ENCODE results near the gene PHAF1. TPM values are rescaled to one million over a fixed set of nuclear protein-coding genes. Genes with fewer than 3 reads are reported as not detected.

Gene PHAF1
- total RNA-seq, 1 donor from 2014 or later: 19.6 TPM

DNA sequence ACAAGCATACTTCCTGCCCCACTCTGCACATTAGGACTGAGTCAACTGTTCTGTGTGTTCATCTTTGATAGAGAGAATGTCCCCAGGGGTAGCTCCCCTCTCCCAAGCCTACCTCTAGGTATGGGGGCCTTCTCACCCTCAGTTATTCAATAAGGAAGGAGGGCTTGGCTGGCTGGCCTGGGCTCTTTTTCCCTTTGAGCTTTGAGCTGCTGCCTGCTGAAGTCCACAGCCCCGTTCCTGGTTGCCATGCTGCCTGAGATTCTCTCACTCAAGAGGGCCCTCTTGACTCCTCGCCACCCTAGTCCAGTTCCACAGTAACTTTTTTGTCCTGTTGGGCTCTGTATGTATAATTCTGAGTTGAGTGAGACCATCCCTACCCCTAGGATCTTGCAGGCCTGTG lies 36.0 kb downstream of the PHAF1 start:
- intact Hi-C loops (cut with micrococcal nuclease): no loop called here

DNA sequence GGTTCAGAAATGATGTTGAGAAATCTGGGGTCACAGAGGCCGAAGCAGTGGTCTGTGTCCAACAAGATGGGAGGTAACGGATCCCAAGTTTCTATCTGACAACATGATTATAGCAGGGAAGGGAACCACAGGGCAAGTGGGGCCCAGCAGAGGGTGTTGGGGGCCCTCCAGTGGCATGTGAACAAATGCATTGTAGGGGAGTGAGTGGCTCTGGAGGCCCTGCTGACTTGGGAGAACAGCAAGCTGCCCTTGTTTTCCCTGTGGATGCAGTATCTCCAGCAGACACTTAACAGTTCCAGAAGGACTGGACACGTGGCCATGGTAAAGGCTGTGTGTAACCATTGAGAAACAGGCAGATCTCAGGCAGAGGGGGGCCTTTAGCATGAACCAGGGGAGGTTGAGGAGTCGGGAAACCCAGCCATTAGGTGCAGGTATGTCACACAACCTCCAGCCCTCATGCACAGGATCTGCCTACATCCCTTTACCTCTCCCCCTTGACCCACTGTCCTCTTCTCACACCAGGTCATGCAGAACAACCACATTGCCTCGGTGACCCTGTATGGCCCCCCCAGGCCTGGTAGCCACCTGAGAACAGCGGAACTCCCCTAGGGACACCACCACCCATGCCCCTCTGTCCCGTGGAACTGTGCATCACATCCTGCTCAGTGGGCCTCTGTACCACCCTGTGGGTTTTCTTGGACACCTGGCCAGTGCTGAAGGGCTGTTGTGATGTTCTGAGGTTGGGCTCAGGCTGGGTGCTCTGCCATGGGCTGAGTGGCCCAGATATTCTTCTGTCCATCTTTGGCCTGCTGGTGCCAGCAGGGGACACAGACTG lies 37.0 kb downstream of the PHAF1 start:
- intact Hi-C loops (cut with micrococcal nuclease): no loop called here

DNA sequence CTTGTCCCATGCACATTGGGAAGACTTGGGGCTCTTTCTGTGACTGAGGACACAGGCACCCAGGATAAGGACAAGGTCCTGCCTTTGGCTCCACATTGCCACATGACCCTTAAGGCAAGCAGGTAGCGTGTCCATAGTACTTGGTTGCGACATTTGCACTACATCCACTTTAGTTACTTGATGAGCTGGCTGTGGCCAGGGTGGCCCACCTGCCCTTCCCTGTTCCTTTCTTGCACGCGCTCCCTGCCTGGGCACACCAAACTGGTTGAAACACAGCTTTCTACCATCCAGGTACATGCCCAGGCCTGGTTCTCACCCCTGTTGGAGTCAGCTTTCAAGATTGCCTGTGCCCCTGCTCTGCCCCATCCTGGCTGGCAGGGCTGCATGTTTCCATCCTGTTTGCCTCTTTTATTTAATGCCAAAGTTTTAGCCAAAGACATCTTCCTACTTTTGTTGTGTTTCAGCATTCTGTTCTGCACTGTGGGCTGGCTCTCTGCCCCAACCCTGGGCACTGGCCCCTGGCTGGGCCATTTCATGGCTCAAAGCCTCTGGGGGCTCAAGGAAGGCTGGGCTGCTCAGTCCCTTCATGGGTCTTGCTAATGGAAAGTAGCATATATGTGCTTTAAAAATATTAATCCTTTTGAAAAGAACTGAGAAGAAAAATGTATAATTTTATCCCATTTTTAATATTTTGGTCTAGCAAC lies 37.8 kb downstream of the PHAF1 start:
- intact Hi-C loops (cut with micrococcal nuclease): no loop called here

DNA sequence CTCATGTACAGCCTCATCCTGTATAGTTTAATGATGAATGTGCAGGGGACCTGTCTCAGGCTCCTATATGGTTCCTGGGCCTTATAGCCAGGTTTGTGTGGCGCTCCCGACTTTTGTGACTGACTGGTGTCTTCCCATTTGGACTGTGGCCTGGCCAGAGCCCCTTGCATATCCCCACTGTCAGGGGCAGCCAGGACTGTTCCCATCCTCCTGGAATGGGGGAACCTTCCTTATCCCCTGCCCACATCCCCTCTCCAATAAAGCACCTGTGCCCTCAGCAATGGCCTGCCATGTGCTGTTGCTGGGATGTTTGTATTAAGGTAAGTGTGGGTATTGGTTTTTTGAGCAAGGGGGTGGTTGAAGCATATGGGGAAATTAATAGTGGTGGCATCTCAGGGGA lies 38.5 kb downstream of the PHAF1 start:
- intact Hi-C loops (cut with micrococcal nuclease): no loop called here

DNA sequence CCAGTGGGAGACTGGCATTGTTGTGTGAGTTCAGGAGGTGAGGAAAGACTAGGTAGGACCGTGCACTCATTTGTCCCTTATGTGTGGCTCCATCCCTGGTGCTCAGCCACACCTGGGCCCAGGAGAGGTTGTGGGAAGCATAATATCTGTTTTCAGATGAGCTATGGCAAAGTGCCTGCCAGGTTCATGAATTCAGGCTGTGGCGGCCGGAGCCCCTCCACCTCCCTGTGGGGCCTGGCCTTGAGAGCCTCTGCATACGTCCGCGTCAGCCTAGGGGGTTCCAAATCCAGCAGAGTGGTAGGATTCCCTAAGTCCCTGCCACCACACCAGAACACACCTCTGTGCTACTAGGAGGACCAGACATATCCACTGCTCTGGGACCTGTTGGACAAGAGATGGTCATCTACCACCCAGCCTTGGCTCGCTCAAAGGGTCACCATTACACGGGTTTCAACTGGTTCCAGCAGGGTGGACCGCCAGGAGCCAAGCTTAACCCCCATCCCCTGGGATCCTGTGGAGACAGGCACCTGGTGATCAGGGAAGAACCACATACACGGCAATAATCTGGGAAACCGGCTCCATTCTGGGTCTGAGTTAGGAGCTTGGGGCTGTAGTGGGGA lies 39.0 kb downstream of the PHAF1 start:
- intact Hi-C loops (cut with micrococcal nuclease): no loop called here

DNA sequence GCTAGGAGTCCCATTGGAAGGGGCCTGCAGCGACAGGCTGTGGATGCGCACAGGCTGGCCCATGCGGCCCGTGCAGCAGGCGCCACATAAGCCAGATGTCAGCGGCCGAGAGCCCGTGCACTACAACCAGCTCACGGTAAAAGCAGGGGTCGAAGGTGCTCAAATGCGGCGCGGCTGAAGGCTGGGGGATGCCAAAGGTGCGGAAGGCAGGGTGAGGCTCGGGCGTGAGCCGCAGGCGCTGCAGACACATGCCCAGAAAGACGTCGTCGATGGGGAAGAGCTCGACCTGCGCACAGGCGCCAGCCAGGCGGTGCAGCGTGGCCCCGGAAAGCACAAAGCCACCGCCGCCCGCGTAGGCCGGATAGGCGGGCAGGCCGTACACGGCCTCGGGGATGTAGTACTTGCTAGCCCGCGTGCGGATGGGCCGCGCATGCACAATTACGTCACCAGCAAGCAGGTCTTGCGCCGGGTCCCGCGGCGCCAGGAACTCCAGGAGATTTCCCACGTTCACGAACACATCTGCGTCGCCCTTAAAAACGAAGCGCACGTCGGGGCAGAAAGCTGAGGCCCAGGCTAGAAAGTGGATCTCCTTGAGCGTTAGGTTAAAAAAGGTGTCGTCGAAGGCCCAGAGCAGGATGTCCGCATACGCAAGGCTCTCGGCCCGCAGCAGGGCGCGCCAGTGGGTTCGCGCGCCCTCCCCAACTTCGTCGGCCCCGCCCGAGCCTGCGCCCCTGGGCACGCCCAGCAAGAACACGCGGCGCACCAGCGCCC lies 39.7 kb downstream of the PHAF1 start:
- intact Hi-C loops (cut with micrococcal nuclease): loop anchor here (1.0 to 2.0 kb wide), 2 partner anchors 10 to 41 kb away; partner anchors contain the start of genes FBXL8, PHAF1 and TRADD

DNA sequence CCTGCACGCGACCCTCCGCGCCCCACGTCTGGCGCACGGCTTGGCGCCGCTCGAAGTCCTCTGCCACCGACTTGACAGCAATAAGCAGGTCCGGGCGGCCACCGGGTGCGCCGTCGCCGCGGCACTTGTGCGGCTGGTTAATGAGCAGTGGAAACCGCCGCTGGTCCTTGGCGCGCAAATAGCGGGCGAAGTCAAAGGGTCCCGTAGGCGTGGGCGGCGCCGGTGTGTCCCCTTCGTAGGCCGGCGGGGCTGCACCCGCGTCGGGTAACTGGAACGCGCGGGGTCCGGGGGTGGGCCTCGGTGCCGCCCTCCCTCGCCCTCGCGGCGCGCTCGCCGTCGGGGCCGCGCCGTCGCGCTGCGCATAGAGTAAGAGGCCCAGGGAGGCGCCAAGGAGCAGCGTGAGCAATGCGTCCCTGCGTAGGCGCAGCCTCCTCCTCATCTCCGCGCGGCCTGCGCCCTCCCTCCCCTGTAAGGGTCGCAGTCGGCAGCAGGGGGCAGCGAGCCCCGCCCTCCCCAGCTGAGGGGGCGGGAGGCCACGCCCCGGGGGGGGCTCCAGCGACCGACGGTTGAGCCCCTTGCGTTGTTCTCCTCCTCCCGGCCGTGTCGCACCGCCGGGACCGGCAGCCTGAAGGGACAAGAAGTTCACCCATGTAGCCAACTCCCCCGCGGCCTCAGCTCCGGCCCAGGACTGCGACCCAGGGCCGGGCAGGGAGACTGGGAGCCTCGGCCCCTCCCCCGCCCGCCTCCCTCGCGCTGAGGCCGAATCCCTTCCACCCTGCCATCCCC lies 40.5 kb downstream of the PHAF1 start:
- intact Hi-C loops (cut with micrococcal nuclease): loop anchor here (1.0 to 2.0 kb wide), 2 partner anchors 9 to 41 kb away; partner anchors contain the start of genes FBXL8, PHAF1 and TRADD

DNA sequence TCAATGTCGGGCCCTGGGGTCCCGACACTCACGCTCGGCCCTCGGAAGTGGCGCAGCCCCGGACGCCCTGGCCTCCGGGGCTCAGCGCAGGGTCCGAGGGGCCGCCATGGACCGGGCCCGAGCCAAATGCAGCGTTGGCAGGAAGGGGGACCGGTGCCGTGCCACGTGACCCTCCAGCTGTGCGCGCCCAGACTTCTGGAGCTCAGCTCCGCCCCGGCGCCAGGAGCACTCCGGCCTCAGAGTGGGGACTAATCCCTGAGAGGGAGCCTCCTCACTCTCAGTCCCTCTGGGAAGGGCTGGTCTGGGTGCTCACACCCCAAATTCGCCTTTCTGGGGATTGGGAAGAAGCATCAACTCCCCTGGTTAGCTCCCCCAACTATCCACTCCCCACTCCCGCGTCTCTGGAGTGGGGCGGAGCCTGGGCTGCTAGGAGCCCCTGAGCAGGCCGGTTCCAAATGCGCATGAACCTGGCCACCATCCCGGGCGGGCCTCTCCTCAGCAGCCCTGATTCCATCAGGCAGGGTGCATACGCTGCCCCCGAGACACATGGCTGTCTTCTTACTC lies 41.2 kb downstream of the PHAF1 start, which contains the start of gene B3GNT9:
Gene B3GNT9 (minus strand): TSS at position 166 of the 564 bp plus-strand sequence. CDS start 513 bp downstream, outside the sequence.
- intact Hi-C loops (cut with micrococcal nuclease): loop anchor here (1.0 to 2.0 kb wide), 2 partner anchors 8 to 42 kb away; partner anchors contain the start of genes FBXL8, PHAF1 and TRADD

DNA sequence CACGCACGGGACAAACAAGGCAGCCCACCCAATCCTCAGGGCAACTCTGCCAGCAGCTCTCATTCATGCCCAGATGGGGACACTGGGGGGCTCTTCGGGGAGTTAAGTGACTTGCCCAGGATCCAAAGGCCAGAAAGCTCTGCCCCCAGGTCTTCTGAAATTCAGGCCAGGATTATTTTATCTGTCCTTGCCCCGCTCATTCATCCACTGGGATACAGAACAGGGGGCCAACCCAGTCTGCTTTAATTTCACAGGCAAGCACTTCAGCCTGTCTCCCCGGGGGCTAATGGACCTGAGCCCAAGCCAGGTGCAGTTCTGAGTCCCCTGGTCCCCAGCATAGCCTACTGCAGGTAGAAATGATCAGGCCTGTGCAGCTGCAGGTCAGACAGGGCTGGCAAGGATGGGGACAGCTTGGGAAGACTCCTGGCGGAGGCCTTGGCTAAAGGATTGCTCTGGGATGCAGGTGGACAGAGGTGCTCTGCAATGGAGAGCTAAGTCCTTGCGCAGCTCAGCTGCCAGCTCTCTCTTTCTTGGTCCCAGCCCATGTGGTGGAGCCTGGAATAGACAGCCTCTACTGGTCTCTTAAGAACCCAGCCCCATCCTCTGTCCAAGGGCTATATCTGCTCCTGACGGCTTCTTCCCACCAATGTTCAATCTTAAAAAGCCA lies 41.8 kb downstream of the PHAF1 start:
- intact Hi-C loops (cut with micrococcal nuclease): loop anchor here (2.0 kb wide), 1 partner anchor 43 kb away; the partner anchor contains the start of gene PHAF1

DNA sequence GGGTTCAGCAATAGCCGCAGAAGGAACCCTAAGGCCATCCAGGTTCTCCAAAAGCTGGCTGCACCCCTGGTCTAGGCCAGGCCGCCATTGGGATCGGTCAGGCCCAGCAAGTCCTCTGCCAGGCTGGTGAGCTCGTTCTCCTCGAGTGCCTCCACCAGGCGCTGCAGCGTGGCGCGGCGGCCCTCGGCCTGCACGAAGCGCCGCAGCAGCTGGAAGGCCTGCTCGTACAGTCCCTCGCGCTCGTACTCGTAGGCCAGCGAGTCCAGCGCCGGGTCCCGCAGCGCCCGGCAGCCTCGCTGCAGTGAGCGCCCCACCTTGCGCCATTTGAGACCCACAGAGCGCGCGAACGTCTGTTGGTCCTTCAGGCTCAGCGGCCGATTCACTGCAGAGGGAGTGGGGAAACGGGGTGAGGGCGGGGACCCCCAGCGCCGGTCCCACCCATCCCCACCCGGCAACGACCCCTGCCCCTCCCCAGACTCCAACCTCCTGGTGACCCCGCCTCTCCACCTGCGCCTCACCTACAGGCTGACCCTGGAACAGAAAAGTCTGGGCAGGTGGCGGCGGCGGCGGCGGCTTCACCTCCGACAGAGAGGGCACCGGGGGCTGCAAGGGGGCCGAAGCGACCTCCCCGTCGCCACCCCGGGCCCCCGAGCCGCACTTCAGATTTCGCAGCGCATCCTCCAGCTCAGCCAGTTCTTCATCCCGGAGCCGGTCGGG lies 45.0 kb downstream of the PHAF1 start:
- intact Hi-C loops (cut with micrococcal nuclease): loop anchor here (1.0 kb wide), 4 partner anchors 136 to 207 kb away; no protein-coding TSS in a partner anchor

DNA sequence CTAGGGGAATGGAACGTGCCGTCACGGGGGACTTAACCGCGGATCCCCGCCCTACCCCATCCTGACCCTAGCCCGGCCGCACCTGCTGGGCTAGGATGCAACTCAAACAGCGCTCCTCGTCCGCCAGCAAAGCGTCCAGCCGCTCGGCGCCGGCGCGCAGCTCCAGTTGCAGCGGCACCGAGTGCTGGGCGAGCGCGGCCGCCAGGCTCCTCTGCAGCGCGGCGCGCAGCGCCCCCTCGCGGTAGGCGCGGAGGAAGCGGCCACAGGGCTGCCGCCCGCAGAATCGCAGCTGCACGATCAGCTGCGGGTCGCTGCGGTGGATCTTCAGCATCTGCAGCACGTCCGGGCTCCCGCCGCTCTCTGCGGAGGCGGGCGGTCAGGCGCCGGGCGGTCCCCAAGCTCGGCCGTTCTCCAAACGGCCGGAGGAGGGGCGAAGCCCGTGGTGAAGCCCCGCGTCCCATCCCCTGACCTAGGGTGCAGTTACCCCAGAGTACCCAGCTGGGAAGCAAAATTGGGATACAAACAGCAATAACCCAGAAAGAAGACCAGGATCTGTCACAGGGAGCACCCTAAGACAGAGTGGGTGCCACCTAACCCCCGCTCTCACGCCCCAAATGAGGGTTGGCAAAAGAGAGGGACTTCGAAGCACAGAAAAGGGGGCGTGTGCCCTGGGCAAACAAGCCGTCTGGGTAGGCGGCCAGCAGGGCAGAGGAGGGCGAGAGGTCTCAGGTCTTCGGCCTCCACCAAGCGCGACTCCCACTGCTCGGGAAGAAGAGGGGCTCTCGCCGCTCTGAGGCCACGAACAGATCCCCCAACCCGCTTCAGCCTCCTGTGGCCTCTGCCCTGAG lies 45.8 kb downstream of the PHAF1 start:
- intact Hi-C loops (cut with micrococcal nuclease): loop anchor here (1.0 kb wide), 4 partner anchors 137 to 208 kb away; no protein-coding TSS in a partner anchor

DNA sequence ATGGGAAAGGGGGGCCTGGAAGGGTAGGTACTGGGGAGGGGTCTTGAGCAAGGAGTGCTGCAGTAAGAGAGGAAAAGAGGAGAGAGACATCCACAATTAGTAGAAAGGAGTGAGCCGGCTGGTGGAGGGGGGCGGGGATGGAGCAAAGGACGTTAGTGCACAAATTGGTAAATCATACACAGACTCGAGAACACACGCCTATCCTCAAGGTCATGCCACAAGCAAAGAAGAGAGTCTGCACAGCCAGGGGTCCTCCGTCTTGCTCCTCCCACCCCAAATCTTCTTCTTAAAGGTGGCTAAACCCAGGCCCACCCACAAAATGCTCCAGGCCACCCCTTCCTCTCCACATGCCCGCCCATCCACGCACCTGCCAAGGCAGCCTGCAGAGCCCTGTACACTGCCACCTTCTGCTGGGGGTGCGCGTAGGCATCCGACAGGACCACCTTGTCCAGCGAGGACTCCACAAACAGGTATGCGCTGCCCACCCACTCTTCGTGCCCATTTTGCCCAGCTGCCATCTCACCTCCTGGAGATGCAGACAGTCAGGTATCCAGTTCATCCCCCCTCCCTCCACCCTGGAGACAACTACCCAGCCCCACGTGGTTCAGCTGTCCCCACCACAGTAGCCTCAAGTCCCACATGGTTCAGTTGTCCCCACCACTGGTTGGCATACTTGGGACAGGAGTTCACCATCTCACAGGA lies 46.6 kb downstream of the PHAF1 start:
- intact Hi-C loops (cut with micrococcal nuclease): no loop called here

DNA sequence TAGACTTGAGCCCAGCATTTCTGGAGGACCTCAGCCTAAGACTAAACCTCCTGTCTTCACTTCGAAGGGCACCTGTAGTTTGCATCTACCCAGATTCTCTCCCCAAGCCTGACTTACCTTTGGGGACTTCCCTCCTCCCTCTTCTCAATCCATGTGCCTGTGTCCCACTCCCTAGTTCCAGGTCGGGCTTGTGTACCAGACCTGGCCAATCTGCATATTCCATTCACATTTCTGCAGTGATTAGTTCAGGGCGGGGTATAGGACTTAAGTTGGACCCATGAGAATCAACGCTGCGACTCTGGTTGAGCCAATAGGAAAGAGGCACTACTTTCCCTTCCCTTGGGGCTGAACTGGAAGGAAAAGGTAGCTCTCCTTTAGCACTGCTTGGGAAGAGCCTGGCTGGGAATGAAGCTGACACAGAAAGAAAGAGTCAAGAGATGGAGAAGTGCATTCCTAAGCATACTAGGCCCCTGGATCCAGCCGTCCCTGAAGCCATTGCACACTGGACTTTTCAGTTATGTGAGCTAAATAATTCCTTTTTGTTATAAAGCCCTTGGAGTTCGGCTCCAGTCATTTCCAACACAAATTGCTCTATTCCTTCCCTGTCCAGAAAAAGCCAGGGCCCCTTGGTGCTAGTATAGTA lies 47.5 kb downstream of the PHAF1 start:
- intact Hi-C loops (cut with micrococcal nuclease): no loop called here

DNA sequence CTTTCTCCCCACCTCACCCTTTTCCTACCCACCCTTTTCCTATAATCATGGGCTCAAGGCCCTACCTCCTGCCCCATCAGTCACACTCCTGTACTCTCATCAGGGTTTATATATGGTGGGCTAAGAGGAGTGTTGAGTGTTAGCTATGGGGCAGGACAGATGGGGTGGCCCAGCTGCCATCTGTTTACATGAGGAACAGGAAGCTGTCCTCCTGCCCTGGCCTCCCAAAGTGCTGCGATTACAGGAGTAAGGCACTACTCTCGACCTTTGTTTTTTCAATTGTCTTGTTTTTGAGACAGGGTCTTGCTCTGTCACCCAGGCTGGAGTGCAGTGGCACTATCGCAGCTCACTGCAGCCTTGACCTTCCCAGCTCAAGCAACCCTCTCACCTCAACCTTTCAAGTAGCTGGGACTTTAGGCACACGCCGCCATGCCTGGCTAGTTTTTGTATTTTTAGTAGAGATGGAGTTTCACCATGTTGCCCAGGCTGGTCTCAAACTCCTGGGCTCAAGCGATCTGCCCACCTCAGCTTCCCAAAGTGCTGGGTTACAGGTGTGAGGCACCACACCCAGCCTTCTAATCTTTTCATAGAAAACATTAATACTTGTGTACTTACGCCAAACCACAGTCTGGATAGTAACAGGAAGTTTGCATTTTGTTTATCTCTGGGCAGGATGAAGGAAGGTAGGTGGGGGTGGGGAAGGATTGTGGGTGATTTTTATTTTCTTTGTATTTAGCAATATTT lies 48.3 kb downstream of the PHAF1 start:
- intact Hi-C loops (cut with micrococcal nuclease): loop anchor here (2.0 kb wide), 1 partner anchor 173 kb away; no protein-coding TSS in a partner anchor

Data from T-helper 1 cell treated with Interleukin-12 subunit alpha and Interleukin-12 subunit beta and Interleukin-4 antibody, amounts not matched to agents 30 ng/mL and 1 ng/mL, for 36 hours (primary cell).